ENCODE data around the gene TMEM266.

The TMEM266 gene

DNA sequence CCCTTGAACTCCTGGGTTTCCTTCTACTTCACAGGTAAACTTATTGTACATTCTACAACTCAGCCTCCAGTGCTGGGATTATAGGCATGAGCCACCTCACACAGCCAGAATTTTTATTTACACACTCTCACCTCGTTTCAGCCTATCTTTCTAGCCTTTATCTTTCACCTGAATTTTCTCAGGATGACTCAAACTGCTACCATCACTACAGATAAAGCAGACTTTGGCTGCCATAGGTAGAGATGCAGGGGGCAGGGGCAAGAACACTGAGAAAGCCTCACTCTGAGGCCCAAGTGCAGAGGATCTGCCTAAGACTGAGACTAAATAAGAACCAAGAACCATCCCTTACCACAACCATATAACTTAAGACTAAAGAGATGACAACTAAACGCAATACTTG, 192.5 kb downstream of the TMEM266 start:
- Histone ChIP-seq H2AFZ (ENCODE audit: low read length) (no peak overlapping the region), H3K9ac (ENCODE audit: low read length) (no peak overlapping the region), H3K36me3 (replicated peaks; ENCODE audit: insufficient read depth, low read length) (no peaks in the 10 kb centered on the region), H3K9me2 (replicated peaks; ENCODE audit: insufficient read depth, low read length) (no peaks in the 10 kb centered on the region), H3K9me3 (replicated peaks; ENCODE audit: insufficient read depth, low read length) (no peaks in the 10 kb centered on the region), H3K27me3 (replicated peaks; ENCODE audit: insufficient read depth, low read length) (no peaks in the 10 kb centered on the region), H3K4me3 (ENCODE audit: low read length) (no peak overlapping the region), H4K20me1 (ENCODE audit: insufficient read depth, low read length) (no peaks in the 10 kb centered on the region), H3K4me2 (ENCODE audit: low read depth, low read length) (no peak overlapping the region), H3K4me1 (ENCODE audit: low read length) (no peaks in the 10 kb centered on the region), H3K79me2 (ENCODE audit: low read length) (no peaks in the 10 kb centered on the region), H3K27ac (ENCODE audit: low read length) (no peak overlapping the region), H3F3A (ENCODE audit: insufficient read depth, low read length) (no peaks in the 10 kb centered on the region)
- TF ChIP-seq EZH2phosphoT487 (IDR thresholded peaks at IDR 0.05; ENCODE audit: low read length), result no peak
- TF ChIP-seq, protein P1, sequence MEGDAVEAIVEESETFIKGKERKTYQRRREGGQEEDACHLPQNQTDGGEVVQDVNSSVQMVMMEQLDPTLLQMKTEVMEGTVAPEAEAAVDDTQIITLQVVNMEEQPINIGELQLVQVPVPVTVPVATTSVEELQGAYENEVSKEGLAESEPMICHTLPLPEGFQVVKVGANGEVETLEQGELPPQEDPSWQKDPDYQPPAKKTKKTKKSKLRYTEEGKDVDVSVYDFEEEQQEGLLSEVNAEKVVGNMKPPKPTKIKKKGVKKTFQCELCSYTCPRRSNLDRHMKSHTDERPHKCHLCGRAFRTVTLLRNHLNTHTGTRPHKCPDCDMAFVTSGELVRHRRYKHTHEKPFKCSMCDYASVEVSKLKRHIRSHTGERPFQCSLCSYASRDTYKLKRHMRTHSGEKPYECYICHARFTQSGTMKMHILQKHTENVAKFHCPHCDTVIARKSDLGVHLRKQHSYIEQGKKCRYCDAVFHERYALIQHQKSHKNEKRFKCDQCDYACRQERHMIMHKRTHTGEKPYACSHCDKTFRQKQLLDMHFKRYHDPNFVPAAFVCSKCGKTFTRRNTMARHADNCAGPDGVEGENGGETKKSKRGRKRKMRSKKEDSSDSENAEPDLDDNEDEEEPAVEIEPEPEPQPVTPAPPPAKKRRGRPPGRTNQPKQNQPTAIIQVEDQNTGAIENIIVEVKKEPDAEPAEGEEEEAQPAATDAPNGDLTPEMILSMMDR (IDR thresholded peaks at IDR 0.05; ENCODE audit: low read length), result no peak
- no peak for TF ChIP-seq EZH2 (optimal IDR thresholded peaks at IDR 0.05; ENCODE audit: low read depth, low read length)
- DNase-seq, result no peak

DNA sequence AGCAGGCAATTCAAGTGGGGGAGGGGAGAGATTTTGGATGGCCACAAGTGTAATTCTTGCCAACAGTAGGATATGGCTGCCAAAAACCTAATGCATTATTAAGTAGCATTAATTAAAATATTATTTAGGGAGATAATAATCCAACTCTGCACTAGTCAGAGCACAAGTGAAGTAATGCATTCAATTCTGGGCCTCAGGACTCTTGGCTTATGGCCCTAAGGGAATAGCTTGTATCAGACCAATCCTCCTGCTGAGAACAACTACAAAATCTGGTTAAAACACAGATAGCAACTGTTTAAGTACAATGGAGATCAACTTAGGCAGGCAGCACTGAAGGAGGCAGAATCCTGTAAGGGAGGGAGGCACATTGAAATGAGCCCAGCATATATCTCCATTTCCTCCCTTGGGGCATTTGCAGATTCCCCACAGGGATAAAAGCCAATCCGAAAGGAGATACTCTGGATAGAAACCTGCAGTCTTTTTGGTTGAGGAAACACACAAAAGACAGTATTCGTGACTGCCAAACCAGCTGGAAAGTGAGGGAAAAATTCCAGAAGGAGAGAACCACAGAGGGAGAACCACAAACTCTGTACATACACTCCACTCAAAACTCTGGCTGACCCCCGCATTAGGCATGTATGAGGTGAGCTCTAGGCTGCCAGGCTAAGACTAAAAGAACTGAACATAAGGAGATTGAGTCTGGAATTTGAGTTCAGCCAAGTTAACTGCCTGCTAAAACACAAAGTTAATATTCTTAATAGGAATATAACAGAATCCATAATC, 194.1 kb downstream of the TMEM266 start:
- Histone ChIP-seq H3K4me3 (ENCODE audit: low read length) (no peak overlapping the region), H4K20me1 (ENCODE audit: insufficient read depth, low read length) (no peaks in the 10 kb centered on the region), H3K9me3 (replicated peaks; ENCODE audit: insufficient read depth, low read length) (no peaks in the 10 kb centered on the region), H3K27ac (ENCODE audit: low read length) (no peak overlapping the region), H2AFZ (ENCODE audit: low read length) (no peak overlapping the region), H3K36me3 (replicated peaks; ENCODE audit: insufficient read depth, low read length) (no peaks in the 10 kb centered on the region), H3K27me3 (replicated peaks; ENCODE audit: insufficient read depth, low read length) (no peaks in the 10 kb centered on the region), H3F3A (ENCODE audit: insufficient read depth, low read length) (no peaks in the 10 kb centered on the region), H3K9ac (ENCODE audit: low read length) (no peak overlapping the region), H3K4me2 (ENCODE audit: low read depth, low read length) (no peak overlapping the region), H3K4me1 (ENCODE audit: low read length) (no peaks in the 10 kb centered on the region), H3K9me2 (replicated peaks; ENCODE audit: insufficient read depth, low read length) (no peaks in the 10 kb centered on the region), H3K79me2 (ENCODE audit: low read length) (no peaks in the 10 kb centered on the region)
- TF ChIP-seq, protein P1 (IDR thresholded peaks at IDR 0.05; ENCODE audit: low read length), result no peak
- TF ChIP-seq EZH2phosphoT487 (IDR thresholded peaks at IDR 0.05; ENCODE audit: low read length) (no peak), EZH2 (optimal IDR thresholded peaks at IDR 0.05; ENCODE audit: low read depth, low read length) (no peak)
- DNase-seq, result no peak

All from MM.1S (cell line).